CD8-positive, alpha-beta memory T cell (primary cell): ENCODE results near the gene SAT1. TPM values are rescaled to one million over a fixed set of nuclear protein-coding genes. Genes with fewer than 3 reads are reported as not detected.
"Not testable (repeated sequence)": the region's sequence is repeated elsewhere in the genome, so short reads cannot be mapped to it uniquely, and the experiment has no call there.

Source experiments
- CTCF ChIA-PET: fragments of 350-600 bp; sonication (Branson Sonifier 250); formaldehyde crosslinking; loops from one replicate; lab custom pipeline; 2021; ENCODE audit warnings: antibody characterized with exemption; lab: Charles Lee
- POLR2A ChIA-PET: fragments of 350-600 bp; sonication (Branson Sonifier 250); formaldehyde crosslinking; loops from one replicate; lab custom pipeline; 2021; ENCODE audit warnings: antibody characterized with exemption; lab: Charles Lee
- DNase-seq, 5 donors: peaks; one replicate each; pipeline versions ENCODE4 v3.0.0 to v3.0.0-alpha.2; 2020 to 2022; ENCODE audit warnings: mixed read lengths in 1 of 5
- H3K27ac ChIP-seq: one replicate; pipeline ENCODE4 v1.7.0; 2013; ENCODE audit warnings: low read depth, mild to moderate bottlenecking, low read length, moderate library complexity
- H3K27me3 ChIP-seq: 2 replicates; pipeline ENCODE4 v1.7.0; 2013; ENCODE audit warnings: low read length, mild to moderate bottlenecking; ENCODE audit not compliant: insufficient read depth, poor library complexity, severe bottlenecking
- H3K36me3 ChIP-seq: 2 replicates; pipeline ENCODE4 v1.7.0; 2013; ENCODE audit warnings: mild to moderate bottlenecking, low read length, moderate library complexity; ENCODE audit not compliant: insufficient read depth
- H3K4me1 ChIP-seq: 2 replicates; pipeline ENCODE4 v1.7.0; 2013; ENCODE audit warnings: mild to moderate bottlenecking, low read length, moderate library complexity; ENCODE audit not compliant: insufficient read depth
- H3K4me3 ChIP-seq: 2 replicates; pipeline ENCODE4 v1.7.0; 2013; ENCODE audit warnings: mild to moderate bottlenecking, low read length
- H3K9me3 ChIP-seq: 2 replicates; pipeline ENCODE4 v1.7.0; 2013; ENCODE audit warnings: mild to moderate bottlenecking, low read length
- H3K27ac Mint-ChIP-seq, 8 donors: one replicate each; pipeline ENCODE4 v1.8.0; 2020 to 2021; ENCODE audit warnings: mixed read lengths in 8 of 8, mild to moderate bottlenecking in 6 of 8, inconsistent platforms in 3 of 8, moderate library complexity in 3 of 8
- H3K27me3 Mint-ChIP-seq, 2 donors: one replicate each; pipeline ENCODE4 v1.8.0; 2020 to 2021; ENCODE audit warnings: mixed read lengths in 2 of 2, mild to moderate bottlenecking in 1 of 2, moderate library complexity in 1 of 2
- H3K36me3 Mint-ChIP-seq, 3 donors: one replicate each; pipeline ENCODE4 v1.8.0; 2020 to 2021; ENCODE audit warnings: mixed read lengths in 3 of 3, inconsistent platforms in 1 of 3, mild to moderate bottlenecking in 1 of 3
- H3K4me1 Mint-ChIP-seq, 3 donors: one replicate each; pipeline ENCODE4 v1.8.0; 2020 to 2021; ENCODE audit warnings: mixed read lengths in 3 of 3, inconsistent platforms in 1 of 3, mild to moderate bottlenecking in 1 of 3
- H3K4me3 Mint-ChIP-seq, 7 donors: one replicate each; pipeline ENCODE4 v1.8.0; 2020 to 2021; ENCODE audit warnings: mixed read lengths in 7 of 7, mild to moderate bottlenecking in 6 of 7, moderate library complexity in 4 of 7, inconsistent platforms in 2 of 7
- H3K9me3 Mint-ChIP-seq, 5 donors: one replicate each; pipeline ENCODE4 v1.8.0; 2020 to 2022; ENCODE audit warnings: mixed read lengths in 5 of 5, mild to moderate bottlenecking in 3 of 5, moderate library complexity in 2 of 5, inconsistent platforms in 1 of 5
- polyA plus RNA-seq: library from polyadenylated mRNA; unstranded; fragments of 300-500 nt; fragmentation: Illumina TruSeq; gene quantifications from one replicate; pipeline ENCODE4 v1.2.3, GENCODE V29; 2021
- total RNA-seq, 2 experiments: library from RNA; stranded (reverse); gene quantifications; one replicate each; pipeline ENCODE4 v1.2.3, GENCODE V29; 2021

The SAT1 gene
- total and polyA plus RNA-seq, 3 experiments from 2014 or later: 40.0 to 113 (median 41.3) TPM

DNA sequence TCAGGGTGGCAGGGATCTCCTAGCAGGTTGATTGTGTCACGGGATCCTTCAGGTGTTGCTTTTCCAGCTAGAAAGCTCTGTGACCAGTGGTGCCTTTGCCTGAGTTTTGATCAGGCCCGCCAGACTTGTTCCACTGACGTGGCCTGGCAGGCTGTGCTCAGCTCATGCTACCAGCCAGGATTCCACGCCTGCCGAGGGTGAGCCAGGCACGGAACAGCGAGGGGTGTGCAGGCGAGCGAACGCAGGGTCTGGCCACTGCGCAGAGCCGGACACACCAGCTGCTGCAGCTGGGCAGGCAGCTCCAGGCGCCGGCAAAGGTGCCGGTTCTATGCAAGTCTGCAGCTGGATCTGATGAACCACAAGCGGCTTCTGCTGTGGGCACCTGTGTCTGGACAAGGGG, 17.1 kb upstream of the SAT1 start:
- DNase-seq: no peak
- ChIA-PET CTCF (interaction anchor here (2.4 kb wide), 1 partner anchor 17 kb away, joined by 12 read pairs; the partner anchor contains the start of gene SAT1), POLR2A (no interaction called here)
- Histone ChIP-seq H3K4me3 (no peak overlapping the region), H3K9me3 (no peaks in the 10 kb centered on the region), H3K36me3 (no peaks in the 10 kb centered on the region), H3K27me3 (no peaks in the 10 kb centered on the region), H3K4me1 (no peaks in the 10 kb centered on the region), H3K27ac (no peak overlapping the region)
- H3K27ac Mint-ChIP-seq: no peak overlapping the region
- no peaks in the 10 kb centered on the region for H3K9me3 Mint-ChIP-seq
- no peaks in the 10 kb centered on the region for H3K36me3 Mint-ChIP-seq
- peaks cover 0 to 4% of the 10 kb centered on the region in 2 donors for H3K27me3 Mint-ChIP-seq
- H3K4me3 Mint-ChIP-seq: no peak overlapping the region
- peaks cover 0 to 4% (median 0%) of the 10 kb centered on the region in 3 donors for H3K4me1 Mint-ChIP-seq

DNA sequence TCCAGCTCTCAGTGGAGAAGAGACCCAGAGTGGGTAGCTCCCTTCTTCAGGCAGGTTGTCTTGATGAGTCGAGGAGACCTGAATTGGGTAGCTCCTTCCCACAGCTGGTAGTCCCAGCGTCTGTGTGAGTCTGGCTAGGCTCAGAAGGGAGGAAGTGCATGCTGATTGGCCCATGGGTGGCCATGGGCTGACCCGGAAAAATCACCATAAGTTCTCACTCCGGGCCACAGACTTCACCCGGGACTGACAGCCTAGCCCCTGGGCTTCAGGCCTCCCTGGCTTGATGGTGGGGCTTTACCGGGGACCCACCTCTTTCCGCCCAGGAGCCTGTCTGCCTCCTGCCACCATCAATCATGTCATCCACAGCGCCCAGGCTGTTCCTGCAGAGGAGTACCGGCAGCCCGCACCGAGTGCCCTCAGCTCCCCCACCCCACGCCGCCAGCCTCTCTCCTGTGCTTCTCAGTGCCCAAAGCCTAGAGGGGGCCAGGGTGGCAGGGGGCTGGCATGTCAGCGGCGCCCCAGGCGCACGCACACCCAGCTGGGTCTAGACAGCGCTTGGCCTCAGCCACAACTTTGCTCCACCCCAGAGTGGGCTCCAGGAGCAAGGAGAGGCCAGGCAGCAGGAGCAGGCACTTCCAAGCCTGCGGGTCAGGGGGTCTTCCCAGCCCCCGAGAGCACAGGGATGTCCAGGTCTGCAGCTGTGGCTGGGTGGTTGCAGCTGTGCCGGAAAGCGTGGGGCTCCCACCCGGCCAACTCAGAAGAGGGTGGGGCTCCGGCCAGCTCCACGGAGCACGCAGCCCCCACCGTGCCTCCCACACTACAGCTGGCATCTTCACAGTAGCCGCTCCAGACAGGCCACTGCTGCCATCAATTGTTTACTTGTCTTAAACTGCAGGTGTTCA, 16.1 kb upstream of the SAT1 start:
- Mint-ChIP-seq H3K36me3 (no peaks in the 10 kb centered on the region), H3K4me3 (peak overlapping the region in 6 of 7 donors; percentile 48 to 83 (median 70)), H3K27ac (peak overlapping the region in 3 of 8 donors; percentile 21 to 83 (median 66)), H3K4me1 (peaks cover 0 to 4% (median 0%) of the 10 kb centered on the region in 3 donors), H3K9me3 (no peaks in the 10 kb centered on the region), H3K27me3 (peaks cover 0 to 4% of the 10 kb centered on the region in 2 donors)
- H3K27ac ChIP-seq: no peak overlapping the region
- POLR2A ChIA-PET: interaction anchor here (0.9 kb wide), 1 partner anchor 16 kb away, joined by 3 read pairs; the partner anchor contains the start of gene SAT1
- DNase-seq: no peak
- H3K4me3 ChIP-seq: no peak overlapping the region
- no peaks in the 10 kb centered on the region for H3K4me1 ChIP-seq
- CTCF ChIA-PET: interaction anchor here (1.2 to 2.4 kb wide), 2 partner anchors 15 to 16 kb away, joined by 4 to 12 read pairs; partner anchors contain the start of gene SAT1
- no peaks in the 10 kb centered on the region for H3K27me3 ChIP-seq
- no peaks in the 10 kb centered on the region for H3K9me3 ChIP-seq
- H3K36me3 ChIP-seq: no peaks in the 10 kb centered on the region

DNA sequence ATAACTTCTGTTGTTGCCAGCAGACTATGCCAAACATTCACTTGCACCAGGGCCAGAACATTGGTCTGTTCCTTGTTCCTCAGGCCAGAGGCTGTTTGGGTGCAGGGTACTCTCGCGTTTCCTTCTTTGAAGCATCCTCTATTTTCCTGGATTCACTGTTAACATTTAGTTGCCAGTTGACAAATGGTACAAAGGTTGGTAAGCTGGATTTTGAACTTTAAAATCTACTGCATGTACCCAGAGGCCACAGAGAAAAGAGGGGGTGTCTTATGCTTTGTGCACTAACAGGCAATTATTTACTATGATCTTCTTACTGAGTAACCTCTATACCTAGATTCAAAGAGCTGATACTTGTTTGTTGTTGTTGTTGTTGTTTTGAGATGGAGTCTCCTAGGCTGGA, 12.8 kb upstream of the SAT1 start:
- no peak overlapping the region for H3K4me3 Mint-ChIP-seq
- POLR2A ChIA-PET: no interaction called here
- peak overlapping the region in 2 of 8 donors; percentile 22 to 27 for H3K27ac Mint-ChIP-seq

DNA sequence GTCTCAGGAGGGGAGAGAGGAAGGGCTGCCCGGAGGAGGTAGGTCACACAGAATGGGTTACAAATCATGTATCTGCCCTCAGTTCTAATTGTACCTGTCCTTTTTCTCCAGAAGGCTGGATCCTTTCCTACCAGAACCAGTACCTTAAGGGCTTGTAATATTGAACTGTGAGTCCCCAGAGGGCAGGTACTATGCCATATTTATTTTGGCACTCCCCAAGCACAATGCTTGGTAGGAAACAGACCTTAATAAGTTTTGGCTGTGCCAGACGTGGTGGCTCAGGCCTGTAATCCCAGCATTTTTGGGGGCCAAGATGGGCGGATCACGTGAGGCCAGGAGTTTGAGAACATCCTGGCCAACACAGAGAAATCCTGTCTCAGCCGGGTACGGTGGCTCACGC, 11.9 kb upstream of the SAT1 start:
- H3K9me3 Mint-ChIP-seq, H3K27ac Mint-ChIP-seq, H3K27ac ChIP-seq, H3K27me3 ChIP-seq, CTCF ChIA-PET, DNase-seq, H3K36me3 Mint-ChIP-seq, H3K36me3 ChIP-seq, H3K4me3 Mint-ChIP-seq, H3K4me3 ChIP-seq, H3K27me3 Mint-ChIP-seq, H3K9me3 ChIP-seq: not testable (repeated sequence)
- peaks cover 14% of the 10 kb centered on the region for H3K4me1 ChIP-seq
- H3K4me1 Mint-ChIP-seq: peaks cover 10 to 16% (median 11%) of the 10 kb centered on the region in 3 donors
- POLR2A ChIA-PET: interaction anchor here (0.6 kb wide), 1 partner anchor 25 kb away, joined by 4 read pairs; no protein-coding TSS in a partner anchor

More for the DNA sequence above, 12.8 kb upstream of the SAT1 start:
- H3K27me3 Mint-ChIP-seq: peaks cover 0 to 5% of the 10 kb centered on the region in 2 donors
- Histone ChIP-seq H3K9me3 (no peaks in the 10 kb centered on the region), H3K4me3 (no peak overlapping the region), H3K4me1 (peaks cover 14% of the 10 kb centered on the region), H3K27ac (no peak overlapping the region), H3K27me3 (no peaks in the 10 kb centered on the region), H3K36me3 (no peaks in the 10 kb centered on the region)
- CTCF ChIA-PET: no interaction called here
- DNase-seq: no peak
- no peaks in the 10 kb centered on the region for H3K36me3 Mint-ChIP-seq
- no peaks in the 10 kb centered on the region for H3K9me3 Mint-ChIP-seq
- peaks cover 10 to 16% (median 13%) of the 10 kb centered on the region in 3 donors for H3K4me1 Mint-ChIP-seq

DNA sequence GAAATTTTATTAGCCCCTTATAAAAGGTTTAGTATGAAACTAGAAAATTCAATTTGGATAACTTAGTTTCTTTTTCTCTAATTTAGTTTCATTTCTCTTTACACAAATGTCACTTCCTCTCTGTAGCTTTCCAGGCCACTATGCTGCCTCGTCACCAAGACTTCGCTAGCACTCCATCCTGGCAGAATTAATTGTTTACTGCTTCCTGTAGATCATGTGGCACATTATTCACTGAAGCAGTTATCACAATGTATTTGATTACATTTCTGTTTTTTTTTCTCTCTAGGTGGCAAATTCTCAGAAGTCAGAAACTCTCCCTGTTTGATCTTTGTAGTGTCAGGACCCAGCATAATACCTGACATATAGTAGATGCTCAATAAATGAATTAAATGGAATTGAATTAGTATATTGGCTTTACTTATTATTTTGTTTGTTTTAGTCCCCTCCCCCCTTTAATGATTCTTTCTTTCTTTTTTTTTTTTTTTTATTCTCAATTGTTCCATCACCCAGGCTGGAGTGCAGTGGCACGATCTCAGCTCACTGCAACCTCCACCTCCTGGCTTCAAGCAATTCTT, 9.3 kb upstream of the SAT1 start:
- Mint-ChIP-seq H3K4me1 (peaks cover 9 to 16% (median 10%) of the 10 kb centered on the region in 3 donors), H3K9me3 (no peaks in the 10 kb centered on the region), H3K4me3 (peak overlapping the region; percentile 43 to 84 (median 74)), H3K27ac (peak overlapping the region; percentile 89 to 97 (median 96)), H3K27me3 (peaks cover 0 to 5% of the 10 kb centered on the region in 2 donors), H3K36me3 (no peaks in the 10 kb centered on the region)
- CTCF ChIA-PET: interaction anchor here (1.4 kb wide), 1 partner anchor 9 kb away, joined by 5 read pairs; the partner anchor contains the start of gene SAT1
- peaks cover 14% of the 10 kb centered on the region for H3K4me1 ChIP-seq
- no peaks in the 10 kb centered on the region for H3K36me3 ChIP-seq
- POLR2A ChIA-PET: interaction anchor here (0.6 to 1.8 kb wide), 2 partner anchors 10 to 107 kb away, joined by 5 to 24 read pairs; partner anchors contain the start of genes PRDX4 and SAT1
- no peaks in the 10 kb centered on the region for H3K27me3 ChIP-seq
- no peaks in the 10 kb centered on the region for H3K9me3 ChIP-seq
- H3K27ac ChIP-seq: peak overlapping the region; percentile 72
- peak; percentile 15 to 74 (median 50) for DNase-seq
- H3K4me3 ChIP-seq: peak overlapping the region; percentile 47

DNA sequence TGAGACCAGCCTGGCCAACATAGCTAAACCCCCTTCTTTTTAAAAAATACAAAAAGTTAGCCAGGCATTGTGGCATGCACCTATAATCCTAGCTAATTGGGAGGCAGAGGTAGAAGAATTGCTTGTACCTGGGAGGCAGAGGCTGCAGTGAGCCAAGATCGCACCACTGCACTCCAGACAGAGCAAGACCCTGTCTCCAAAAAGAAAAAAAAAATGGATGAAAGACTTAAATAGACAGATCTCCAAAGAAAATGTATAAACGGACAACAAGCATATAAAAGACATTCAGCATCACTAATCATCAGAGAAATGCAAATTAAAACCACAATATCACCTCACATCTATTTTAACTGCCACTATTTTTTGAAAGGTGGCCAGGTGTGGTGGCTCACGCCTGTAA, 6.6 kb upstream of the SAT1 start:
- H3K4me3 ChIP-seq: no peak overlapping the region
- Mint-ChIP-seq H3K9me3 (no peaks in the 10 kb centered on the region), H3K36me3 (no peaks in the 10 kb centered on the region), H3K4me3 (no peak overlapping the region), H3K27me3 (peaks cover 0 to 2% of the 10 kb centered on the region in 2 donors), H3K4me1 (peaks cover 12 to 20% (median 14%) of the 10 kb centered on the region in 3 donors), H3K27ac (peak overlapping the region in 2 of 8 donors; percentile 21 to 38)
- peaks cover 14% of the 10 kb centered on the region for H3K4me1 ChIP-seq
- no peak overlapping the region for H3K27ac ChIP-seq
- POLR2A ChIA-PET: no interaction called here
- no peak for DNase-seq
- no peaks in the 10 kb centered on the region for H3K9me3 ChIP-seq
- CTCF ChIA-PET: interaction anchor here (1.7 kb wide), 1 partner anchor 125 kb away, joined by 5 read pairs; no protein-coding TSS in a partner anchor
- no peaks in the 10 kb centered on the region for H3K36me3 ChIP-seq
- no peaks in the 10 kb centered on the region for H3K27me3 ChIP-seq

DNA sequence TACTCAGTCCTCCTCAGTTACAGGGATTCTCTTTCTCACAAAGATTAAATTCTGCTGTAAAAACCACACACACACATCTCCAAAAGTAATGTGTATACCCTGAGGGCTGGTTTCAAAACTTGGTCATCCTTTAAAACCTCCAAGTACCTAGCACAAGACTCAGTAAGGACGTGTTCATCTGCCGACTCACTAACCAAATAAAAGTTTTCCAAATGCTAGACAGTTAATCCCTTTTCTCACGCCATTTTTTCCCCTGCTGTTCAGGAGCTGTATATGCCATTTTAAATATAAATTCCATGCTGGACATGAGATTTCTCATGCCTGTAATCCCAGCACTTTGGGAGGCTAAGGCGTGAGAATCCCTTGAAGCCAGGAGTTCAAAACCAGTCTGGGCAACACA, 3.9 kb upstream of the SAT1 start:
- ChIA-PET POLR2A (interaction anchor here (0.7 kb wide), 1 partner anchor 317 kb away, joined by 6 read pairs; no protein-coding TSS in a partner anchor), CTCF (no interaction called here)
- Histone ChIP-seq H3K4me1 (peaks cover 14% of the 10 kb centered on the region), H3K36me3 (no peaks in the 10 kb centered on the region), H3K27me3 (no peaks in the 10 kb centered on the region), H3K27ac (no peak overlapping the region), H3K9me3 (no peaks in the 10 kb centered on the region), H3K4me3 (no peak overlapping the region)
- Mint-ChIP-seq H3K9me3 (no peaks in the 10 kb centered on the region), H3K4me3 (no peak overlapping the region), H3K4me1 (peaks cover 17 to 26% (median 22%) of the 10 kb centered on the region in 3 donors), H3K27me3 (peaks cover 0 to 5% of the 10 kb centered on the region in 2 donors), H3K27ac (no peak overlapping the region), H3K36me3 (peaks cover 0 to 9% (median 0%) of the 10 kb centered on the region in 3 donors)
- no peak for DNase-seq
